Naive thymus-derived CD4-positive, alpha-beta T cell (primary cell): ENCODE data around the gene TMPRSS2. TPM values are rescaled to one million over a fixed set of nuclear protein-coding genes. Genes with fewer than 3 reads are reported as not detected.
A peak's percentile ranks its signal among the peaks of the same experiment; 100 is the strongest.

Experiments used
- ATAC-seq: fragments of 150-1000 bp; cut with Tn5 transposase; 2 replicates; pipeline ENCODE4 v1.10.0; 2021; ENCODE audit warnings: mild to moderate bottlenecking, moderate library complexity
- CTCF ChIA-PET: fragments of 350-600 bp; sonication (Branson Sonifier 250); formaldehyde crosslinking; loops from one replicate; lab custom pipeline; 2021; ENCODE audit warnings: antibody characterized with exemption; lab: Charles Lee
- POLR2A ChIA-PET: fragments of 350-600 bp; sonication (Branson Sonifier 250); formaldehyde crosslinking; loops from one replicate; lab custom pipeline; 2021; ENCODE audit warnings: antibody characterized with exemption, inconsistent platforms; lab: Charles Lee
- DNase-seq, 9 donors: peaks; one replicate each; pipeline versions ENCODE4 v3.0.0 to v3.0.0-alpha.2; 2020 to 2022; ENCODE audit warnings: mixed read lengths in 1 of 9
- H3K27ac ChIP-seq: one replicate; pipeline ENCODE4 v1.7.0; 2013; ENCODE audit warnings: mild to moderate bottlenecking, low read depth, low read length, moderate library complexity
- H3K27me3 ChIP-seq, 2 donors: one replicate each; pipeline ENCODE4 v1.7.0; 2013; ENCODE audit warnings: low read length in 2 of 2, mild to moderate bottlenecking in 2 of 2, moderate library complexity in 2 of 2; ENCODE audit not compliant: control insufficient read depth in 2 of 2, insufficient read depth in 2 of 2
- H3K36me3 ChIP-seq, 3 experiments: 1 replicate in 2 of 3; 2 replicates in 1 of 3; pipeline ENCODE4 v1.7.0; 2013; ENCODE audit warnings: low read length in 3 of 3, mild to moderate bottlenecking in 3 of 3, moderate library complexity in 1 of 3; ENCODE audit not compliant: insufficient read depth in 3 of 3, control insufficient read depth in 2 of 3
- H3K4me1 ChIP-seq, 2 donors: one replicate each; pipeline ENCODE4 v1.7.0; 2013; ENCODE audit warnings: low read length in 2 of 2, mild to moderate bottlenecking in 2 of 2, moderate library complexity in 1 of 2; ENCODE audit not compliant: control insufficient read depth in 2 of 2, insufficient read depth in 2 of 2
- H3K4me3 ChIP-seq: 2 replicates; pipeline ENCODE4 v1.7.0; 2013; ENCODE audit warnings: mild to moderate bottlenecking, low read length
- H3K9me3 ChIP-seq, 3 experiments: 1 replicate in 2 of 3; 2 replicates in 1 of 3; pipeline ENCODE4 v1.7.0; 2013; ENCODE audit warnings: low read length in 3 of 3; ENCODE audit not compliant: control insufficient read depth in 2 of 3
- H3K27ac Mint-ChIP-seq, 9 donors: one replicate each; pipeline ENCODE4 v1.8.0; 2020 to 2022; ENCODE audit warnings: mixed read lengths in 9 of 9, mild to moderate bottlenecking in 8 of 9, moderate library complexity in 5 of 9, inconsistent platforms in 2 of 9
- H3K27me3 Mint-ChIP-seq, 5 donors: one replicate each; pipeline ENCODE4 v1.8.0; 2021 to 2022; ENCODE audit warnings: mixed read lengths in 5 of 5, mild to moderate bottlenecking in 1 of 5
- H3K36me3 Mint-ChIP-seq, 5 donors: one replicate each; pipeline ENCODE4 v1.8.0; 2020 to 2022; ENCODE audit warnings: mixed read lengths in 5 of 5, mild to moderate bottlenecking in 3 of 5, inconsistent platforms in 1 of 5
- H3K4me1 Mint-ChIP-seq, 7 donors: one replicate each; pipeline ENCODE4 v1.8.0; 2020 to 2022; ENCODE audit warnings: mixed read lengths in 7 of 7, mild to moderate bottlenecking in 3 of 7, inconsistent platforms in 1 of 7
- H3K4me3 Mint-ChIP-seq, 10 donors: one replicate each; pipeline ENCODE4 v1.8.0; 2020 to 2022; ENCODE audit warnings: mild to moderate bottlenecking in 10 of 10, mixed read lengths in 10 of 10, moderate library complexity in 6 of 10, inconsistent platforms in 2 of 10
- H3K9me3 Mint-ChIP-seq, 11 donors: one replicate each; pipeline ENCODE4 v1.8.0; 2020 to 2022; ENCODE audit warnings: mixed read lengths in 11 of 11, mild to moderate bottlenecking in 4 of 11, inconsistent platforms in 1 of 11, moderate library complexity in 1 of 11
- intact Hi-C, 2 donors: fragments of 100-400 bp; cut with micrococcal nuclease; formaldehyde crosslinking; loops; one replicate each; pipeline ENCODE4 v1.15.1; 2023
- polyA plus RNA-seq, 2 donors: library from polyadenylated mRNA; unstranded; fragments of 300-500 nt; fragmentation: Illumina TruSeq; gene quantifications; one replicate each; pipeline ENCODE4 v1.2.3, GENCODE V29; 2021
- total RNA-seq, 6 experiments: library from RNA in 5 of 6; stranded (reverse) in 5 of 6; gene quantifications; 1 replicate in 5 of 6; 2 replicates in 1 of 6; pipeline ENCODE4 v1.2.3 and lab custom pipeline; 2021 to 2026

Gene TMPRSS2
- total and polyA plus RNA-seq, 7 experiments from 2014 or later: not detected

GRCh38 chr21:41439248-41439647 is 68.7 kb downstream of the TMPRSS2 start:
- ChIA-PET POLR2A (interaction anchor here (1.2 to 1.4 kb wide), 2 partner anchors 15 to 28 kb away, joined by 3 read pairs; no protein-coding TSS in a partner anchor), CTCF (no interaction called here)
- no peak overlapping the region for H3K4me3 ChIP-seq
- Mint-ChIP-seq H3K4me1 (peaks cover 0 to 64% (median 7%) of the 10 kb centered on the region in 7 donors), H3K27ac (no peak overlapping the region), H3K36me3 (peaks cover 34 to 88% (median 63%) of the 10 kb centered on the region in 5 donors), H3K9me3 (peaks cover 0 to 11% (median 2%) of the 10 kb centered on the region in 11 donors), H3K4me3 (no peak overlapping the region), H3K27me3 (no peaks in the 10 kb centered on the region)
- intact Hi-C loops: no loop called here
- H3K27ac ChIP-seq: no peak overlapping the region
- H3K36me3 ChIP-seq: peaks cover 29 to 99% (median 32%) of the 10 kb centered on the region in 3 experiments
- DNase-seq (no peak), ATAC-seq (no peak)
- no peaks in the 10 kb centered on the region for H3K27me3 ChIP-seq
- no peaks in the 10 kb centered on the region for H3K4me1 ChIP-seq
- no peaks in the 10 kb centered on the region for H3K9me3 ChIP-seq

GRCh38 chr21:41438425-41439113 is 69.4 kb downstream of the TMPRSS2 start:
- DNase-seq (no peak), ATAC-seq (no peak)
- ChIA-PET POLR2A (interaction anchor here (0.7 to 1.4 kb wide), 3 partner anchors 13 to 27 kb away, joined by 3 read pairs; partner anchors contain the start of gene MX1), CTCF (no interaction called here)
- H3K4me3 Mint-ChIP-seq: no peak overlapping the region
- no peak overlapping the region for H3K4me3 ChIP-seq
- H3K27ac Mint-ChIP-seq: peak overlapping the region in 1 of 9 donors; percentile 26
- no peaks in the 10 kb centered on the region for H3K27me3 ChIP-seq
- H3K27ac ChIP-seq: no peak overlapping the region
- H3K4me1 ChIP-seq: no peaks in the 10 kb centered on the region
- peaks cover 29 to 100% (median 34%) of the 10 kb centered on the region in 3 experiments for H3K36me3 ChIP-seq
- no peaks in the 10 kb centered on the region for H3K27me3 Mint-ChIP-seq
- peaks cover 0 to 64% (median 7%) of the 10 kb centered on the region in 7 donors for H3K4me1 Mint-ChIP-seq
- peaks cover 0 to 18% (median 2%) of the 10 kb centered on the region in 11 donors for H3K9me3 Mint-ChIP-seq
- intact Hi-C loops: no loop called here
- H3K36me3 Mint-ChIP-seq: peaks cover 33 to 90% (median 69%) of the 10 kb centered on the region in 5 donors
- H3K9me3 ChIP-seq: no peaks in the 10 kb centered on the region

DNA sequence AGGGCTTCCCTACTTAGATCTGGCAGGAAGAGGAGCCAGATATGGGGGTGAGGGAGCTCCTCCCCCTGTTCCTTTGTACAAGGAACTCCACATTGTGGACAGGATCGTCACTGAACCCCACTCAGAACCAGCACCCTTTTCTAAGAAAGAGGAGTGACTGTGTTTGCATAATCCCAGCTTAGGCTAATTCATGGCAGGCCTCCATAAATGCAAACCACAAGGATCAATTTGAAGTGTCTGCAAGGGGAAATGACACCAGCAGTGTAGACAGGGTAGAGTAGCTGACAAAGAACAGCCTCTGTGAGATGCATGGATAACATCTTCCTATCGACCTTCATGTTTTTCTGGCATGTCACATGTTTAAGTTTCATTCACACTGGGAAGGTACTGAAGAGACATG is 70.2 kb downstream of the TMPRSS2 start:
- Mint-ChIP-seq H3K27me3 (no peaks in the 10 kb centered on the region), H3K4me3 (no peak overlapping the region), H3K4me1 (peaks cover 3 to 65% (median 9%) of the 10 kb centered on the region in 7 donors), H3K9me3 (peaks cover 0 to 21% (median 3%) of the 10 kb centered on the region in 11 donors), H3K36me3 (peaks cover 36 to 90% (median 72%) of the 10 kb centered on the region in 5 donors), H3K27ac (peak overlapping the region in 2 of 9 donors; percentile 25 to 27)
- DNase-seq: no peak
- no peaks in the 10 kb centered on the region for H3K4me1 ChIP-seq
- H3K27ac ChIP-seq: no peak overlapping the region
- peaks cover 26 to 100% (median 26%) of the 10 kb centered on the region in 3 experiments for H3K36me3 ChIP-seq
- ATAC-seq: no peak
- H3K27me3 ChIP-seq: no peaks in the 10 kb centered on the region
- POLR2A ChIA-PET: interaction anchor here (0.8 to 1.4 kb wide), 3 partner anchors 12 to 28 kb away, joined by 3 to 6 read pairs (median 3); partner anchors contain the start of gene MX1
- CTCF ChIA-PET: no interaction called here
- H3K9me3 ChIP-seq: no peaks in the 10 kb centered on the region
- intact Hi-C loops: no loop called here
- no peak overlapping the region for H3K4me3 ChIP-seq

DNA sequence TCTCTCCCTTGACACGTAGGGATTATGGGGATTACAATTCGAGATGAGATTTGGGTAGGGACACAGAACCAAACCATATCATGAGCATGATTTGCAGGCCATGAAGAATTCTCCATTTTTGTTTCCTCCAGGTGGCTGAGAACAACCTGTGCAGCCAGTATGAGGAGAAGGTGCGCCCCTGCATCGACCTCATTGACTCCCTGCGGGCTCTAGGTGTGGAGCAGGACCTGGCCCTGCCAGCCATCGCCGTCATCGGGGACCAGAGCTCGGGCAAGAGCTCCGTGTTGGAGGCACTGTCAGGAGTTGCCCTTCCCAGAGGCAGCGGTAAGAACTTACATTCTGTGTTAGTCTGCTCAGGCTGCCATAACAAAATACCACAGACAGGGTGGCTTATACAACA is 72.3 kb downstream of the TMPRSS2 start:
- DNase-seq (no peak), ATAC-seq (no peak)
- Mint-ChIP-seq H3K4me3 (no peak overlapping the region), H3K4me1 (peaks cover 3 to 65% (median 9%) of the 10 kb centered on the region in 7 donors), H3K27me3 (no peaks in the 10 kb centered on the region), H3K9me3 (peaks cover 0 to 21% (median 3%) of the 10 kb centered on the region in 11 donors), H3K27ac (peak overlapping the region in 1 of 9 donors; percentile 88), H3K36me3 (peaks cover 47 to 90% (median 81%) of the 10 kb centered on the region in 5 donors)
- H3K9me3 ChIP-seq: no peaks in the 10 kb centered on the region
- no peaks in the 10 kb centered on the region for H3K4me1 ChIP-seq
- no peaks in the 10 kb centered on the region for H3K27me3 ChIP-seq
- peaks cover 22 to 94% (median 24%) of the 10 kb centered on the region in 3 experiments for H3K36me3 ChIP-seq
- H3K4me3 ChIP-seq: no peak overlapping the region
- ChIA-PET CTCF (no interaction called here), POLR2A (no interaction called here)
- intact Hi-C loops: no loop called here
- no peak overlapping the region for H3K27ac ChIP-seq

DNA sequence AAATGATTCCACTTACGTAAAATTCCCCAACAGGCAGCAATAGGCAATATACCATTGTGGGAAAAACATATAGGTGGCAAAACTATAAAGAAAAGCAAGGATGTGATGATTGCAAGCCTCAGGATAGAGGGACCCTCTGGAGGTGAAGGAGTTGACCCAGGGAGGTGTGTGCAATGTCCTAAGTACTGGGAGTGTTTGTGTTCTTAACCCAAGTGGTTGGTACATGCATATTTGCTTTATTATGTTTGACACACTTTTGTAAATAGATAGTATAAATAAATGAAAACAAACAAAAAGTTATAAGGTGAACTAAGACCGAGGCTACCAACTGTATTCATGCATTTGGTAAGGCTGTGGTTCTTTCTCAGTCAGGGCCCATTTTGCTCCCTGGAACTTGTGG is 74.4 kb downstream of the TMPRSS2 start:
- H3K36me3 ChIP-seq: peaks cover 22 to 84% (median 38%) of the 10 kb centered on the region in 3 experiments
- H3K9me3 ChIP-seq: no peaks in the 10 kb centered on the region
- H3K36me3 Mint-ChIP-seq: peaks cover 50 to 86% (median 78%) of the 10 kb centered on the region in 5 donors
- ATAC-seq (no peak), DNase-seq (no peak)
- peaks cover 6 to 75% (median 17%) of the 10 kb centered on the region in 7 donors for H3K4me1 Mint-ChIP-seq
- ChIA-PET POLR2A (no interaction called here), CTCF (no interaction called here)
- intact Hi-C loops: no loop called here
- H3K4me3 ChIP-seq: no peak overlapping the region
- peak overlapping the region in 1 of 10 donors; percentile 49 for H3K4me3 Mint-ChIP-seq
- no peaks in the 10 kb centered on the region for H3K4me1 ChIP-seq
- no peaks in the 10 kb centered on the region for H3K27me3 ChIP-seq
- no peak overlapping the region for H3K27ac Mint-ChIP-seq
- H3K9me3 Mint-ChIP-seq: peaks cover 0 to 21% (median 3%) of the 10 kb centered on the region in 11 donors
- H3K27me3 Mint-ChIP-seq: no peaks in the 10 kb centered on the region
- no peak overlapping the region for H3K27ac ChIP-seq

- Histone ChIP-seq H3K27ac (no peak overlapping the region), H3K4me1 (no peaks in the 10 kb centered on the region), H3K36me3 (peaks cover 20 to 79% (median 35%) of the 10 kb centered on the region in 3 experiments), H3K27me3 (no peaks in the 10 kb centered on the region), H3K4me3 (no peak overlapping the region), H3K9me3 (no peaks in the 10 kb centered on the region)
- peaks cover 0 to 21% (median 3%) of the 10 kb centered on the region in 11 donors for H3K9me3 Mint-ChIP-seq
- H3K4me3 Mint-ChIP-seq: peak overlapping the region in 1 of 10 donors; percentile 49
- H3K4me1 Mint-ChIP-seq: peaks cover 6 to 78% (median 23%) of the 10 kb centered on the region in 7 donors
- peak overlapping the region in 2 of 9 donors; percentile 48 to 58 for H3K27ac Mint-ChIP-seq
- ChIA-PET POLR2A (interaction anchor here (1.0 kb wide), 1 partner anchor 64 kb away, joined by 5 read pairs; no protein-coding TSS in a partner anchor), CTCF (no interaction called here)
- ATAC-seq: no peak
- peaks cover 48 to 82% (median 73%) of the 10 kb centered on the region in 5 donors for H3K36me3 Mint-ChIP-seq
- intact Hi-C loops: no loop called here
- no peak for DNase-seq
- H3K27me3 Mint-ChIP-seq: no peaks in the 10 kb centered on the region
Observed at GRCh38 chr21:41432562-41433460, 75.1 kb downstream of the TMPRSS2 start.
